Mammary epithelial cell (primary cell): Measurements from ENCODE around the gene SMYD3.

ENCODE experiments used
- CTCF ChIP-seq, 2 donors: IDR thresholded peaks in 1 of 2; conservative IDR thresholded peaks in 1 of 2; 2 replicates each; pipeline ENCODE4 v1.5.1; 2011 to 2012; ENCODE audit warnings: inconsistent platforms in 2 of 2, low read length in 2 of 2, mild to moderate bottlenecking in 2 of 2, control low read depth in 1 of 2, low read depth in 1 of 2; ENCODE audit not compliant: insufficient read depth in 1 of 2; ENCODE audit errors: extremely low read depth in 1 of 2
- EZH2 ChIP-seq: IDR thresholded peaks from 2 replicates; pipeline ENCODE4 v1.6.1; 2012; ENCODE audit warnings: low read length, inconsistent platforms, borderline replicate concordance

- TF ChIP-seq CTCF (conservative IDR thresholded peaks at IDR 0.05 in 1 of 2, IDR thresholded peaks at IDR 0.05 in 1 of 2; ENCODE audit: extremely low read depth in 1 of 2, insufficient read depth in 1 of 2, low read depth in 1 of 2, low read length in 2 of 2) (no peak), EZH2 (no peak)
Observed at GRCh38 chr1:246113555-246114095, 393.5 kb downstream of the SMYD3 start.
